Activated CD8-positive, alpha-beta memory T cell treated with anti-CD3 and anti-CD28 coated beads for 48 hours (primary cell): ENCODE data around the gene PRLH.

ENCODE experiments used
- DNase-seq, 3 experiments: peaks; one replicate each; pipeline ENCODE4 v3.0.0-alpha.2; 2020; ENCODE audit warnings: low read depth in 2 of 3, low spot score in 2 of 3

Gene PRLH

GRCh38 chr2:237538901-237539300 lies 27.5 kb upstream of the PRLH start:
- no peak for DNase-seq

- no peak for DNase-seq
Observed at GRCh38 chr2:237539681-237540080, 26.7 kb upstream of the PRLH start.

GRCh38 chr2:237540223-237540775 lies 26.1 kb upstream of the PRLH start:
- DNase-seq: no peak

- no peak for DNase-seq
Observed at GRCh38 chr2:237540823-237541222, 25.6 kb upstream of the PRLH start.

- no peak for DNase-seq
Observed at GRCh38 chr2:237541243-237541642, 25.1 kb upstream of the PRLH start.

- DNase-seq: no peak
Observed at GRCh38 chr2:237542001-237542704, 24.2 kb upstream of the PRLH start.

GRCh38 chr2:237546040-237546875 lies 20.1 kb upstream of the PRLH start:
- DNase-seq: no peak

- DNase-seq: no peak
Observed at GRCh38 chr2:237546876-237547395, 19.4 kb upstream of the PRLH start.

- no peak for DNase-seq
Observed at GRCh38 chr2:237547841-237548416, 18.4 kb upstream of the PRLH start.

GRCh38 chr2:237549216-237549615 lies 17.2 kb upstream of the PRLH start:
- no peak for DNase-seq

GRCh38 chr2:237549643-237550415 lies 16.5 kb upstream of the PRLH start:
- DNase-seq: no peak

- no peak for DNase-seq
Observed at GRCh38 chr2:237551071-237551574, 15.3 kb upstream of the PRLH start.

GRCh38 chr2:237552908-237553307 lies 13.5 kb upstream of the PRLH start:
- no peak for DNase-seq

- DNase-seq: no peak
Observed at GRCh38 chr2:237553948-237554347, 12.4 kb upstream of the PRLH start.

GRCh38 chr2:237555560-237555959 lies 10.8 kb upstream of the PRLH start:
- DNase-seq: no peak

- DNase-seq: no peak
Observed at GRCh38 chr2:237556773-237557632, 9.4 kb upstream of the PRLH start.

GRCh38 chr2:237557633-237558015 lies 8.8 kb upstream of the PRLH start:
- DNase-seq: no peak

GRCh38 chr2:237558961-237559641 lies 7.3 kb upstream of the PRLH start:
- no peak for DNase-seq

GRCh38 chr2:237561221-237561620 lies 5.2 kb upstream of the PRLH start:
- DNase-seq: no peak
